Pancreas (tissue), 10 donors: ENCODE results near the gene DNASE1L3. TPM values are rescaled to one million over a fixed set of nuclear protein-coding genes. Genes with fewer than 3 reads are reported as not detected.

Experiments
- ATAC-seq, 4 donors: fragments of 200-7000 bp; cut with Tn5 transposase; one replicate each; pipeline versions ENCODE4 v1.8.0 to v1.9.1; 2020; ENCODE audit warnings: mild to moderate bottlenecking in 4 of 4, moderate library complexity in 4 of 4
- DNase-seq, 6 donors: peaks; one replicate each; pipeline ENCODE4 v3.0.0-alpha.2; 2020
- FAIRE-seq: peaks from 2 replicates; lab custom pipeline; 2012; peaks lifted over from hg19 to GRCh38; lab: Jason Lieb, UNC
- H3K27ac ChIP-seq, 4 donors: fragments of 200-600 bp; sonication (generic); 1 replicate in 3 of 4; 2 replicates in 1 of 4; pipeline versions ENCODE4 v1.5.0 to v1.8.0; 2020
- H3K27me3 ChIP-seq, 4 donors: fragments of 200-600 bp; one replicate each; pipeline ENCODE4 v1.8.0; 2021
- H3K36me3 ChIP-seq, 3 donors: fragments of 200-600 bp; sonication (generic) in 1 of 3; one replicate each; pipeline versions ENCODE4 v1.5.0 to v1.8.0; 2020 to 2021
- H3K4me1 ChIP-seq, 3 donors: fragments of 200-600 bp; one replicate each; pipeline ENCODE4 v1.8.0; 2021
- H3K4me3 ChIP-seq, 4 donors: fragments of 200-600 bp; sonication (generic) in 2 of 4; one replicate each; pipeline versions ENCODE4 v1.5.0 to v1.8.0; 2020 to 2021
- H3K9me3 ChIP-seq, 4 donors: fragments of 200-600 bp; one replicate each; pipeline ENCODE4 v1.8.0; 2021
- CTCF ChIP-seq, 4 donors: fragments of 200-600 bp; sonication (generic) in 3 of 4; IDR thresholded peaks; one replicate each; pipeline versions ENCODE4 v1.5.0 to v1.8.0; 2021; ENCODE audit warnings: antibody characterized with exemption in 4 of 4
- WGBS, 2 donors: extraction: QIAGEN DNeasy Blood & Tissue Kit; methylation state at CpG; one replicate each; pipeline ENCODE4 v1.1.7; 2013; 5-methylcytosine and 5-hydroxymethylcytosine counted together
- intact Hi-C, 3 donors: fragments of 100-400 bp; cut with DNase I; formaldehyde crosslinking; loops; one replicate each; pipeline versions ENCODE4 v1.11.1 to v1.14.2; 2022
- polyA plus RNA-seq, 2 donors: library from polyadenylated mRNA; stranded (reverse); fragments of 200-250 nt; gene quantifications; one replicate each; pipeline ENCODE4 v1.2.3, GENCODE V29; 2013
- total RNA-seq, 6 donors: library from RNA; stranded (reverse); fragmentation: NEBNext Ultra II Directional in 4 of 6; extraction: Animal tissue kit (Norgen Biotek cat#: 25700) in 4 of 6; gene quantifications; one replicate each; pipeline versions ENCODE4 v1.2.1 to v1.2.4, GENCODE V29; 2021 to 2023
- donor health status: healthy with polysubstance abuse.
- donor health status: DM: no; HTN: no; CAD: no; lungs with moderate emphysema.
- donor health status: DM: no; HTN: no; CAD: no.
- donor health status: control.
- donor health status: control.
- donor health status: Bipolar disorder and iron deficiency.
- donor health status: DM: yes; HTN: yes; CAD: no.
- donor health status: DM: no; HTN: no; CAD: no.
- donor health status: DM: no; HTN: no; CAD: no.
- donor health status: DM: yes; HTN: yes; CAD: no.

The DNASE1L3 gene
- total and polyA plus RNA-seq, 8 donors, result 0.20 to 0.49 (median 0.36) TPM; not detected in 2

DNA sequence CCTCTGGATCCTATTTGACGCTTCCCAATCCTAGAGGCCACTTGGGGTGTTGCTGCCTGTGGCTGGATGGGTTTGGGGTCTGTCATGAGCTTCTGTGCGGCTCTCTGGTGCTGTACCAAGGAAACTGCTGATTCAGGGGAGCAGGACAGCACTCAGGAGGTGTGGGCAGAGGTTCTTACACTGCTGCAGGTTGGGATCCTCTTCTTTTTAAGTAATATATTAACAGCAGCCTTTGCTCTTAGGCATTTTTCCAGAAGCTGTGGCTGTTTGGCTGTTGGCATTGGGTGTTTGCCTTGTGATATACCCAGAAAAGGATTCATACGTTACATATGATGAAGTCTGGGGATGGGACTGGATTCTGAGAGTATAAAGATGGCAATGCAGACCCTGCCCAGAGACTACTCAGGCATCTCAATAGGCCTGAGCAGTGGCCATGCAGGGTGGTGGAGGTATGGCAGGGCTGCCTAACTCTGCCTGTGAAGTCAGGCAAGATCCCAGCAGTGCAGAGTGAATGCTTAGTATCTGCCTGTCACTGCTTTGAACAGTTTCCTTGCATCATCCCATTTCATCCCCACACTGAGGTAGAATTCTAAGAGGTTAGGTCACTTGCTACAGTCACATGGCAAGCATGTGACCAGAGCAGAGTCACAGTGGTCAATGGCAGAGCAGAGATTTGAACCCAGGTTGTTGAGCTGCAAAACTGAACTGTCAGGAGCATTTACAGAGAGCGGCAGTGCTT lies 30.7 kb upstream of the DNASE1L3 start:
- Histone ChIP-seq H3K36me3 (no peaks in the 10 kb centered on the region), H3K4me1 (peaks cover 0 to 5% (median 0%) of the 10 kb centered on the region in 3 donors), H3K4me3 (no peak overlapping the region), H3K27me3 (no peaks in the 10 kb centered on the region), H3K9me3 (no peaks in the 10 kb centered on the region), H3K27ac (no peak overlapping the region)
- ATAC-seq, result no peak
- no peak for FAIRE-seq
- no peak for DNase-seq
- intact Hi-C loops, result no loop called here
- WGBS, 2 donors, result 89% methylated on average over 4 of the region's 4 CpGs
- no peak for TF ChIP-seq CTCF (IDR thresholded peaks at IDR 0.05)

- TF ChIP-seq CTCF (IDR thresholded peaks at IDR 0.05), result no peak
- Histone ChIP-seq H3K4me3 (peak overlapping the region in 1 of 4 donors; percentile 92), H3K4me1 (peaks cover 0 to 5% (median 0%) of the 10 kb centered on the region in 3 donors), H3K27me3 (no peaks in the 10 kb centered on the region), H3K36me3 (no peaks in the 10 kb centered on the region), H3K9me3 (no peaks in the 10 kb centered on the region), H3K27ac (no peak overlapping the region)
- no peak for DNase-seq
- FAIRE-seq, result no peak
- no peak for ATAC-seq
- 75% methylated on average over 7 of the region's 7 CpGs for WGBS, 2 donors
- intact Hi-C loops, result no loop called here
These were observed 28.1 kb upstream of the DNASE1L3 start for GRCh38 chr3:58238830-58239229.

- Histone ChIP-seq H3K4me1 (peaks cover 0 to 5% (median 0%) of the 10 kb centered on the region in 3 donors), H3K27me3 (no peaks in the 10 kb centered on the region), H3K4me3 (peak overlapping the region; percentile 70 to 92 (median 84)), H3K36me3 (no peaks in the 10 kb centered on the region), H3K27ac (peak overlapping the region in 2 of 4 donors; percentile 59 to 70), H3K9me3 (no peaks in the 10 kb centered on the region)
- DNase-seq (peak; percentile 35 to 85 (median 56)), FAIRE-seq (no peak), ATAC-seq (peak; percentile 57 to 72 (median 64))
- 0 to 1% methylated on average over 45 to 53 of the region's 53 CpGs for WGBS, 2 donors
- no peak for TF ChIP-seq CTCF (IDR thresholded peaks at IDR 0.05)
- intact Hi-C loops, result no loop called here
These were observed 27.3 kb upstream of the DNASE1L3 start for GRCh38 chr3:58237941-58238681.

- peak; percentile 68 to 91 (median 80) for DNase-seq
- Histone ChIP-seq H3K27ac (peak within 1 kb of the TSS in 2 of 4 donors; percentile 59 to 70), H3K4me1 (peaks cover 0 to 5% (median 0%) of the 10 kb centered on the region in 3 donors), H3K36me3 (no peaks in the 10 kb centered on the region), H3K27me3 (no peaks in the 10 kb centered on the region), H3K4me3 (peak within 1 kb of the TSS; percentile 70 to 92 (median 84)), H3K9me3 (no peaks in the 10 kb centered on the region)
- intact Hi-C loops, result no loop called here
- peak; percentile 91 to 95 (median 94) for ATAC-seq
- no peak for TF ChIP-seq CTCF (IDR thresholded peaks at IDR 0.05)
- FAIRE-seq, result no peak
- WGBS, 2 donors, result 0% methylated on average over 62 to 77 of the region's 77 CpGs
These were observed 26.6 kb upstream of the DNASE1L3 start, which contains the start of gene ABHD6 for GRCh38 chr3:58237238-58237940. TSS of gene ABHD6 (plus strand) at chr3:58237792. CDS start at chr3:58256587, 18,795 bp downstream.
